ENCODE measurements around the gene SFT2D1. TPM values are rescaled to one million over a fixed set of nuclear protein-coding genes. Genes with fewer than 3 reads are reported as not detected.

The SFT2D1 gene
- total RNA-seq, 2 donors from 2014 or later = 30.8 to 48.4 TPM

GRCh38 chr6:166278579-166279392, 63.6 kb downstream of the SFT2D1 start:
- H3K36me3 Mint-ChIP-seq = no peaks in the 10 kb centered on the region
- H3K27ac Mint-ChIP-seq = no peak overlapping the region
- ATAC-seq (no peak), DNase-seq (ENCODE audit: low spot score in 2 of 2) (no peak)
- no peaks in the 10 kb centered on the region for H3K9me3 Mint-ChIP-seq

GRCh38 chr6:166277892-166278578, 64.3 kb downstream of the SFT2D1 start:
- Mint-ChIP-seq H3K36me3 (no peaks in the 10 kb centered on the region), H3K27ac (no peak overlapping the region), H3K9me3 (no peaks in the 10 kb centered on the region)
- DNase-seq (ENCODE audit: low spot score in 2 of 2) = no peak
- peak in 1 of 2 donors; percentile 16 for ATAC-seq

- H3K36me3 Mint-ChIP-seq = no peaks in the 10 kb centered on the region
- ATAC-seq (no peak), DNase-seq (ENCODE audit: low spot score in 2 of 2) (no peak)
- no peak overlapping the region for H3K27ac Mint-ChIP-seq
- no peaks in the 10 kb centered on the region for H3K9me3 Mint-ChIP-seq
These were observed 65.3 kb downstream of the SFT2D1 start for GRCh38 chr6:166277018-166277417.

- H3K9me3 Mint-ChIP-seq = no peaks in the 10 kb centered on the region
- H3K36me3 Mint-ChIP-seq = no peaks in the 10 kb centered on the region
- ATAC-seq = peak; percentile 80 to 89
- DNase-seq (ENCODE audit: low spot score in 2 of 2) = peak in 1 of 2 donors; percentile 95
- no peak overlapping the region for H3K27ac Mint-ChIP-seq
These were observed 66.6 kb downstream of the SFT2D1 start for GRCh38 chr6:166275714-166276166.

GRCh38 chr6:166274739-166275370, 67.5 kb downstream of the SFT2D1 start:
- ATAC-seq (no peak), DNase-seq (ENCODE audit: low spot score in 2 of 2) (no peak)
- H3K9me3 Mint-ChIP-seq = no peaks in the 10 kb centered on the region
- H3K36me3 Mint-ChIP-seq = no peaks in the 10 kb centered on the region
- H3K27ac Mint-ChIP-seq = no peak overlapping the region

GRCh38 chr6:166274163-166274562, 68.2 kb downstream of the SFT2D1 start:
- Mint-ChIP-seq H3K27ac (no peak overlapping the region), H3K9me3 (no peaks in the 10 kb centered on the region), H3K36me3 (no peaks in the 10 kb centered on the region)
- DNase-seq (ENCODE audit: low spot score in 2 of 2) (no peak), ATAC-seq (no peak)

- DNase-seq (ENCODE audit: low spot score in 2 of 2) = no peak
- no peak for ATAC-seq
- Mint-ChIP-seq H3K9me3 (no peaks in the 10 kb centered on the region), H3K27ac (no peak overlapping the region), H3K36me3 (no peaks in the 10 kb centered on the region)
These were observed 71.0 kb downstream of the SFT2D1 start for GRCh38 chr6:166271376-166271765.

- DNase-seq (ENCODE audit: low spot score in 2 of 2) (no peak), ATAC-seq (no peak)
- Mint-ChIP-seq H3K27ac (no peak overlapping the region), H3K9me3 (no peaks in the 10 kb centered on the region), H3K36me3 (no peaks in the 10 kb centered on the region)
These were observed 71.5 kb downstream of the SFT2D1 start for GRCh38 chr6:166270706-166271375.

Other genes starting within 250 kb of the SFT2D1 start
- gene TBXT, start 174.7 kb downstream of the SFT2D1 start, total RNA-seq = not detected
- under 1 TPM in 1 of 2 donors, not detected in 1; 0.14 TPM for gene PRR18, start 34.2 kb downstream of the SFT2D1 start, total RNA-seq
- 10 to 100 TPM; 11.9 to 22.9 TPM for gene MPC1, start 40.4 kb upstream of the SFT2D1 start, total RNA-seq
- 1 to 10 TPM in 1 of 2 donors, under 1 TPM in 1; 0.52 to 1.2 TPM for gene RAMACL, start 244.1 kb upstream of the SFT2D1 start, total RNA-seq